H1 (cell line): ENCODE results near the gene RPA3. TPM values are rescaled to one million over a fixed set of nuclear protein-coding genes. Genes with fewer than 3 reads are reported as not detected.

Source experiments
- CTCF ChIA-PET: fragments of 300-600 bp; sonication (Branson Sonifier 250); formaldehyde crosslinking; loops from one replicate; lab custom pipeline; 2021; ENCODE audit not compliant: partially characterized antibody; lab: Charles Lee
- POLR2A ChIA-PET: fragments of 300-600 bp; sonication (Branson Sonifier 250); formaldehyde crosslinking; loops from one replicate; lab custom pipeline; 2021; ENCODE audit warnings: inconsistent platforms; ENCODE audit not compliant: partially characterized antibody; lab: Charles Lee
- DNase-seq, 2 experiments: peaks; one replicate each; pipeline versions ENCODE4 v3.0.0 to v3.0.0-alpha.2; 2010 to 2022; ENCODE audit warnings: low spot score in 2 of 2, low read depth in 1 of 2, mixed read lengths in 1 of 2
- FAIRE-seq: peaks from 2 replicates; lab custom pipeline; 2011; peaks lifted over from hg19 to GRCh38; lab: Jason Lieb, UNC
- H2AFZ ChIP-seq: 2 replicates; pipeline ENCODE4 v1.8.1; 2012; ENCODE audit warnings: low read length, inconsistent platforms
- H2AK5ac ChIP-seq: 2 replicates; pipeline ENCODE4 v1.6.1; 2013; ENCODE audit warnings: low read depth, low read length
- H2BK120ac ChIP-seq: replicated peaks from 2 replicates; pipeline ENCODE3; 2013; ENCODE audit warnings: low read depth, low read length, inconsistent platforms
- H2BK12ac ChIP-seq: 2 replicates; pipeline ENCODE4 v1.6.1; 2013; ENCODE audit warnings: low read depth, low read length
- H2BK15ac ChIP-seq: 2 replicates; pipeline ENCODE4 v1.6.1; 2013; ENCODE audit warnings: low read length
- H2BK20ac ChIP-seq: 2 replicates; pipeline ENCODE4 v1.6.1; 2013; ENCODE audit warnings: low read length
- H2BK5ac ChIP-seq: 2 replicates; pipeline ENCODE4 v1.6.1; 2013; ENCODE audit warnings: low read depth, low read length
- H3K14ac ChIP-seq: 2 replicates; pipeline ENCODE4 v1.6.1; 2013; ENCODE audit warnings: inconsistent platforms; ENCODE audit not compliant: insufficient read length
- H3K18ac ChIP-seq: 2 replicates; pipeline ENCODE4 v1.6.1; 2013; ENCODE audit warnings: low read length; ENCODE audit errors: extremely low read depth
- H3K23ac ChIP-seq: 2 replicates; pipeline ENCODE4 v1.6.1; 2013; ENCODE audit warnings: inconsistent platforms; ENCODE audit not compliant: insufficient read length
- H3K23me2 ChIP-seq: 2 replicates; pipeline ENCODE4 v1.6.1; 2013; ENCODE audit warnings: low read depth, low read length
- H3K27ac ChIP-seq: 2 replicates; pipeline ENCODE4 v1.6.1; 2011; ENCODE audit warnings: low read depth, low read length, inconsistent platforms
- H3K27me3 ChIP-seq, 4 experiments: replicated peaks in 1 of 4; 1 replicate in 1 of 4; 2 replicates in 3 of 4; pipeline versions ENCODE4 v1.6.1 to v1.8.1; 2011 to 2013; ENCODE audit warnings: low read length in 3 of 4, mild to moderate bottlenecking in 3 of 4, inconsistent platforms in 2 of 4, mixed read lengths in 2 of 4, moderate library complexity in 1 of 4; ENCODE audit not compliant: control insufficient read depth in 3 of 4, insufficient read depth in 3 of 4; ENCODE audit errors: extremely low read depth in 1 of 4
- H3K36me3 ChIP-seq, 4 experiments: 2 replicates each; pipeline versions ENCODE4 v1.6.1 to v1.8.1; 2011 to 2013; ENCODE audit warnings: mild to moderate bottlenecking in 4 of 4, low read length in 3 of 4, moderate library complexity in 2 of 4, control low read depth in 1 of 4, inconsistent platforms in 1 of 4; ENCODE audit not compliant: insufficient read depth in 4 of 4, control insufficient read depth in 2 of 4
- H3K4ac ChIP-seq: replicated peaks from 2 replicates; pipeline ENCODE3; 2013; ENCODE audit warnings: low read length, low read depth, mixed read lengths, inconsistent platforms; ENCODE audit not compliant: insufficient read length
- H3K4me1 ChIP-seq, 4 experiments: replicated peaks in 1 of 4; 1 replicate in 1 of 4; 2 replicates in 3 of 4; pipeline versions ENCODE4 v1.6.1 to v1.8.1; 2011 to 2013; ENCODE audit warnings: low read length in 3 of 4, inconsistent platforms in 2 of 4, mixed read lengths in 1 of 4; ENCODE audit not compliant: insufficient read depth in 4 of 4, control insufficient read depth in 3 of 4
- H3K4me2 ChIP-seq, 2 experiments: 2 replicates each; pipeline versions ENCODE4 v1.6.1 to v1.8.1; 2011 to 2013; ENCODE audit warnings: low read depth in 2 of 2, low read length in 2 of 2, control low read depth in 1 of 2, inconsistent platforms in 1 of 2, mild to moderate bottlenecking in 1 of 2; ENCODE audit not compliant: insufficient read depth in 1 of 2
- H3K4me3 ChIP-seq, 4 experiments: fragments of 200-600, 300-600 bp in 1 of 4; sonication (generic), shearing (Covaris generic), sonication (Bioruptor Twin) in 1 of 4; 2 replicates each; pipeline versions ENCODE4 v1.5.1 to v1.8.1; 2011 to 2016; ENCODE audit warnings: low read length in 4 of 4, low read depth in 3 of 4, control low read depth in 2 of 4, inconsistent platforms in 2 of 4, mild to moderate bottlenecking in 2 of 4, mixed read lengths in 1 of 4, moderate library complexity in 1 of 4; ENCODE audit not compliant: insufficient read depth in 2 of 4; ENCODE audit errors: extremely low read depth in 1 of 4
- H3K56ac ChIP-seq: replicated peaks from 2 replicates; pipeline ENCODE3; 2013; ENCODE audit warnings: low read depth, mild to moderate bottlenecking, mixed read lengths, low read length, inconsistent platforms; ENCODE audit not compliant: insufficient read length
- H3K79me1 ChIP-seq: 2 replicates; pipeline ENCODE4 v1.6.1; 2013; ENCODE audit warnings: low read depth, low read length, control low read depth
- H3K79me2 ChIP-seq, 2 experiments: 2 replicates each; pipeline versions ENCODE4 v1.6.1 to v1.8.1; 2012 to 2013; ENCODE audit warnings: low read length in 2 of 2, mild to moderate bottlenecking in 2 of 2, inconsistent platforms in 1 of 2; ENCODE audit not compliant: insufficient read depth in 2 of 2, control insufficient read depth in 1 of 2
- H3K9ac ChIP-seq, 4 experiments: replicated peaks in 1 of 4; 1 replicate in 1 of 4; 2 replicates in 3 of 4; pipeline versions ENCODE4 v1.6.1 to v1.8.1; 2011 to 2013; ENCODE audit warnings: low read depth in 3 of 4, low read length in 3 of 4, control low read depth in 2 of 4, mild to moderate bottlenecking in 2 of 4, moderate library complexity in 2 of 4, inconsistent platforms in 1 of 4; ENCODE audit errors: extremely low read depth in 1 of 4
- H3K9me3 ChIP-seq, 2 experiments: 2 replicates each; pipeline versions ENCODE4 v1.6.1 to v1.8.1; 2012 to 2013; ENCODE audit warnings: mild to moderate bottlenecking in 2 of 2, moderate library complexity in 2 of 2, control low read depth in 1 of 2, inconsistent platforms in 1 of 2, low read depth in 1 of 2, low read length in 1 of 2, mixed read lengths in 1 of 2; ENCODE audit not compliant: insufficient read depth in 2 of 2
- H4K20me1 ChIP-seq, 2 experiments: replicated peaks in 1 of 2; 2 replicates each; pipeline versions ENCODE3 to v1.8.1; 2011 to 2013; ENCODE audit warnings: inconsistent platforms in 2 of 2, low read length in 2 of 2, mild to moderate bottlenecking in 1 of 2; ENCODE audit not compliant: insufficient read depth in 2 of 2, control insufficient read depth in 1 of 2
- H4K5ac ChIP-seq: 2 replicates; pipeline ENCODE4 v1.6.1; 2013; ENCODE audit warnings: low read length, low read depth, mixed read lengths, inconsistent platforms; ENCODE audit not compliant: insufficient read length
- H4K8ac ChIP-seq: 2 replicates; pipeline ENCODE4 v1.8.0; 2013; ENCODE audit warnings: mild to moderate bottlenecking, moderate library complexity, low read length, inconsistent platforms; ENCODE audit not compliant: insufficient read depth; ENCODE audit errors: extremely low read depth
- H4K91ac ChIP-seq: replicated peaks from 2 replicates; pipeline ENCODE3; 2013; ENCODE audit warnings: low read length, mixed read lengths, inconsistent platforms; ENCODE audit not compliant: insufficient read length
- JUN ChIP-seq: IDR thresholded peaks from 2 replicates; pipeline ENCODE4 v1.6.1; 2011; ENCODE audit warnings: low read depth, mild to moderate bottlenecking, improper control_type of control experiment, low read length
- WGBS, 2 experiments: shearing (Covaris generic) in 1 of 2; methylation state at CpG; one replicate each; pipeline versions ENCODE4 v1.1.6 to v1.1.7; 2013 to 2015; ENCODE audit warnings: low lambda C conversion rate in 2 of 2, mixed read lengths in 2 of 2, inconsistent platforms in 1 of 2, low coverage in 1 of 2, missing lambda C conversion rate in 1 of 2; ENCODE audit not compliant: insufficient replicate concordance in 2 of 2, insufficient coverage in 1 of 2, insufficient read length in 1 of 2; ENCODE audit errors: extremely low coverage in 1 of 2, missing lambda C conversion rate in 1 of 2; 5-methylcytosine and 5-hydroxymethylcytosine counted together
- polyA plus RNA-seq, 7 experiments: library from polyadenylated mRNA; depleted of rRNA in 3 of 7; stranded (reverse) in 5 of 7; unstranded in 2 of 7; fragments of >200 nt in 5 of 7; fragments of 200-250 nt in 2 of 7; gene quantifications; 1 replicate in 5 of 7; 2 replicates in 1 of 7; 4 replicates in 1 of 7; pipeline versions ENCODE4 v1.2.1 to v1.2.3, GENCODE V29; 2011 to 2013; ENCODE audit warnings: missing spikeins in 2 of 7, mixed read lengths in 2 of 7
- total RNA-seq: library from RNA; stranded (reverse); fragmentation: NEBNext Ultra II Directional; extraction: Animal tissue kit (Norgen Biotek cat#: 25700); gene quantifications from 2 replicates; pipeline ENCODE4 v1.2.1, GENCODE V29; 2021

The RPA3 gene
- total and polyA plus RNA-seq, 2 of the 8 experiments (the other 6 are each of a cell fraction or from before 2014, with no cell fraction given) = 60.2 to 105 TPM

DNA sequence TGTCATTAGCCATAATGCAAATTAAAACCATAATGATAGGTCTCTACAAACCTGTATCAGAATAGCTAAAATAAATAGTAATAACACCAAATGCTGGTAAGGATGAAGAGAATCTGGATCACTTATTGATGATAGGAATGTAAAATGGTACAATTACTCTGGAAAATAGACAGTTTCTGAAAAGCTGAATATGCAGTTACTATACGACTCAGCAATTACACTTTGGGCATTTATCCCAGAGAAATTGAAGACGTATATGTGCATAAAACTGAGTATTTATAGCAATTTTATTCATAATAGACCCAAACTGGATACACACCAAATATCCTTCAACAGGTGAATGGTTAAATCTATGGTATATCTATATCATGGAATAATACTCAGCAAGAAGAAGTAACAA, 7.9 kb downstream of the RPA3 start:
- Histone ChIP-seq H2AK5ac (no peak overlapping the region), H2BK15ac (no peak overlapping the region), H3K56ac (no peak overlapping the region), H3K4ac (no peak overlapping the region), H4K20me1 (no peaks in the 10 kb centered on the region), H3K23ac (no peak overlapping the region), H4K8ac (no peak overlapping the region), H2BK120ac (no peak overlapping the region), H3K36me3 (no peaks in the 10 kb centered on the region), H3K79me2 (no peaks in the 10 kb centered on the region), H2BK5ac (no peak overlapping the region), H3K27me3 (no peaks in the 10 kb centered on the region), H3K9me3 (no peaks in the 10 kb centered on the region), H3K9ac (no peak overlapping the region), H3K14ac (no peak overlapping the region), H3K4me3 (no peak overlapping the region), H3K18ac (no peak overlapping the region), H2AFZ (no peak overlapping the region), H3K4me2 (no peak overlapping the region), H2BK20ac (no peak overlapping the region), H4K91ac (no peak overlapping the region), H3K27ac (no peak overlapping the region), H3K4me1 (peaks cover 0 to 19% (median 2%) of the 10 kb centered on the region in 4 experiments; a peak in 3 of 7 replicates), H2BK12ac (no peak overlapping the region), H4K5ac (no peak overlapping the region), H3K23me2 (no peaks in the 10 kb centered on the region), H3K79me1 (no peaks in the 10 kb centered on the region)
- FAIRE-seq (no peak), DNase-seq (no peak)
- WGBS, 2 experiments = 89% methylated on average over 2 of the region's 2 CpGs; no CpG with 5 or more reads in 1 of the 2 experiments
- POLR2A ChIA-PET = no interaction called here
- CTCF ChIA-PET = no interaction called here
- no peak for TF ChIP-seq JUN
